ENCODE results near the gene MBTD1.

DNA sequence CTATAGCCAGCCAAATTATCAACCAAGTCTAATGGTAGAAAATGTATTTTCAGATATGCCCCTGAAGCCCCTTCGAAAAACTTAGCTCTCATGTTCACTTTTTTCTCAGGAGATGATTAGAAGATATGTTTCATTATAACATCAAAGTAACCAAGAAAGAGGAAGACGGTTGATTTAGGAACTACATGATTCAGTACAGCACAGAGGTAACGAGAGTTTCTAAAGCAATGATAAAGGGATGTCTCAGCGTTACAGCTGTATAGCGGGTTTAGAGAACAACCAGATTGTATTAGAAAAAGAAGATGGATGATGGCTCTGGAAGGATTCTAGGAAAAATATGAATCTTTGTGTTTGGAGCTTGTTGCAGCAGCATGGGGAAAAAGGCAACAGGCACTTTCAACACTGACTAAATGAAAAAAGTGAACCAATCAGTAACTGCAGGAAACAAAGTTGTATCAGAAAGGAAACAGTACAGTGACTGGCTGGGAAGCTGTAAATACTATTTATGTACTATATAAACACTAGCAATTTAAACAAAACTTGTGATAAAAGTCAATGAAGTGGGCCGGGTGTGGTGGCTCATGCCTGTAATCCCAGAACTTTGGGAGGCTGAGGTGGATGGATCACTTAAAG, 21.5 kb downstream of the MBTD1 start:
- TF ChIP-seq GATA3 (IDR thresholded peaks at IDR 0.05; ENCODE audit: low read depth, low read length), result no peak
- no peak for TF ChIP-seq GATA2 (IDR thresholded peaks at IDR 0.05; ENCODE audit: low read depth, low read length)

All from SH-SY5Y (cell line).